ENCODE results near the gene SYNJ2.

GRCh38 chr6:158047563-158048323 is 66.1 kb downstream of the SYNJ2 start:
- TF ChIP-seq, protein P1, sequence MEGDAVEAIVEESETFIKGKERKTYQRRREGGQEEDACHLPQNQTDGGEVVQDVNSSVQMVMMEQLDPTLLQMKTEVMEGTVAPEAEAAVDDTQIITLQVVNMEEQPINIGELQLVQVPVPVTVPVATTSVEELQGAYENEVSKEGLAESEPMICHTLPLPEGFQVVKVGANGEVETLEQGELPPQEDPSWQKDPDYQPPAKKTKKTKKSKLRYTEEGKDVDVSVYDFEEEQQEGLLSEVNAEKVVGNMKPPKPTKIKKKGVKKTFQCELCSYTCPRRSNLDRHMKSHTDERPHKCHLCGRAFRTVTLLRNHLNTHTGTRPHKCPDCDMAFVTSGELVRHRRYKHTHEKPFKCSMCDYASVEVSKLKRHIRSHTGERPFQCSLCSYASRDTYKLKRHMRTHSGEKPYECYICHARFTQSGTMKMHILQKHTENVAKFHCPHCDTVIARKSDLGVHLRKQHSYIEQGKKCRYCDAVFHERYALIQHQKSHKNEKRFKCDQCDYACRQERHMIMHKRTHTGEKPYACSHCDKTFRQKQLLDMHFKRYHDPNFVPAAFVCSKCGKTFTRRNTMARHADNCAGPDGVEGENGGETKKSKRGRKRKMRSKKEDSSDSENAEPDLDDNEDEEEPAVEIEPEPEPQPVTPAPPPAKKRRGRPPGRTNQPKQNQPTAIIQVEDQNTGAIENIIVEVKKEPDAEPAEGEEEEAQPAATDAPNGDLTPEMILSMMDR (IDR thresholded peaks at IDR 0.05; ENCODE audit: low read depth, low read length) = no peak
- TF ChIP-seq POLR2A (IDR thresholded peaks at IDR 0.05; ENCODE audit: extremely low read depth, insufficient read length) = no peak

Measured in NB4 (cell line).